Measurements from ENCODE around the gene SLCO4C1.

SLCO4C1 gene

GRCh38 chr5:102262688-102263087, 33.4 kb downstream of the SLCO4C1 start:
- no peak for DNase-seq

DNA sequence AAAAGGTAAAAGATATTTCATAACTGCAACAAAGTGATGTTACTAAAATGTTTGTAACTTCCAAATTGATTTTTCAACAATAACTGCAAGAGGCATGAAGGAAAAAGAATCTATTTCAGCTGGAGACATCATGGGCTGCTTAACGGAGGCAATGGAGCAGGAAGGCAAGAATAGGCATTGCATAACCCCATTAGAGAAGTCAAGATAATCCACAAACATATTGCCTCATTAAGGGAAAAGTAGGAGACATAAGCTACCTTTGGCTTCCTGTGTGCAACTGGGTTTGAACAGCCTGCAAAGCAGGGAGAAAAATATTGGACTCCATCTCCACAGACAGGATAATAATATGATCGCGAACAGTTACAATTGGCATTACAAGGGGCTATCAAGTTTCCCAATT, 46.7 kb downstream of the SLCO4C1 start:
- DNase-seq = no peak

DNA sequence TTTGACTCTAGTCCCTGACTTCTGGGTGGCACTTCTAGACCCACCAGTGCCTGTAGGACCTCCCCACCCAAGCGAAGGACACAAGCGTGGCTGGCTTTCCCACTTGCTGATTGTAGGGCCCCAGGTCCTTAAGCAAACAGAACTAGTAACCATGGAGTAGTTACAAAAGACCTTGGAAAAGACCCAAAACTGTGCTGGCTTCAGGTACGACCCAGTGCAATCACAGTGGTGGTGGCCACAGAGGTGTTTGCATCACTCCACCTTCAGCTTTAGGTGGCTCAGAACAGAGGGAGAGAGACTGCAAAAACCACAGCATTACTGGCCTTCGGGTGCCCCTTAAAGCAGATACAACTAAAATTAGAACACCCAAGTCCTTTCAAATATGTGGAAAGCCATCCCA, 52.9 kb downstream of the SLCO4C1 start:
- no peak for DNase-seq

GRCh38 chr5:102241809-102242421, 54.2 kb downstream of the SLCO4C1 start:
- no peak for DNase-seq

GRCh38 chr5:102231693-102232619, 64.1 kb downstream of the SLCO4C1 start:
- DNase-seq = no peak

- DNase-seq = no peak
Observed at GRCh38 chr5:102229685-102230084, 66.4 kb downstream of the SLCO4C1 start.

DNA sequence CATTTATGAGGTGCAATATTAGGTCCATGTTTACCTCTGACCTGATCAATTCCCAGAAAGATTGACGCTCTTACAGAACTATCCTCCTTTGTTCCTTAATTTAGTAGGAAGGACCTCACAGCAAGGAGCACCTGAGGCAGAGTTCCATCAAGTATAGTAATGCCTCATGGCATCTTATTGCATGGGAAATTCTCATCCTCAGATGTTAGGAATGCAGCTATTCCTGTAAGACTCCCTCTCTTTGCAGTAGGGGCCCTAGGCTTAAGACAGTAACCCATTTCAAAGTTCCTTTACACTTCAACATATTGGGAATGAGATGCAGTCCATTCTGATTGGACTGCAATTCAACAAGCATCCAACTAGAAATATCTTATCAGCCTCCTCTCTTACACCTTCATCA, 69.8 kb downstream of the SLCO4C1 start:
- DNase-seq = no peak

- DNase-seq = no peak
Observed at GRCh38 chr5:102223542-102224477, 72.3 kb downstream of the SLCO4C1 start.

DNA sequence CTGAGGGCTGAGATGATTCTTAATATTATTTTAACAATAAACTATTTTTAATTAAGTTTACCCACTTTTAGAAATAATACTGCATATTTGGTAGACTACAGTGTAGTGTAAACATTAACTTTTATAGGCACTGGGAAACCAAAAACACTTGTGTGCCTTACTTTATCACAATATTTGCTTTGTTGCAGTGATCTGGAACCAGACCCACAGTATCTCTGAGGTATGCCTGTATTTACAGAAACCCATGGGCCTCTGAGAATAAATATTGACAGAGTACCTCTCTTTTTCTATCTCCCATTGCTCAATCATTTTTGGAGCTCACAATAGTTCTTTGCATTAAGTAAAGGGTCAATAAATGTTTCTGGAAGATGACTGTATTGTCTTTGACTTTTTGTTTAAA, 73.3 kb downstream of the SLCO4C1 start:
- peak; percentile 38 for DNase-seq

DNA sequence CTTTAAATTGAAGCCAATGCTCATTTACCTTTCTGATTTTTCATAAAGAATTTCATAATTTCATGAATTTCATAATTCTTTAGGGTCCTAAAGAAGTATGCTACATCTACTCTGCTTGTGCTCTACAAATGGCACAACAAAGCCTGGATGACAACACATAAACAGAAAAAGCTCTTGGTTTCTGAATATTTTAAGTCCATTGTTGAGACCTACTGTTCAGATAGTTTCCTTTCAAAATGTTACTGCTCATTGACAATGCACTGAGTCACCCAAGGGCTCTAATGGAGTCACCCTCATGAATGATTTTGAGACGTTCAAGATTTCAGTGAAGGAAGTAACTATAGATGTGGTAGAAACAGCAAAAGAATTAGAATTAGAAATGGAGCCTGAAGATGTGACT, 74.1 kb downstream of the SLCO4C1 start:
- no peak for DNase-seq

DNA sequence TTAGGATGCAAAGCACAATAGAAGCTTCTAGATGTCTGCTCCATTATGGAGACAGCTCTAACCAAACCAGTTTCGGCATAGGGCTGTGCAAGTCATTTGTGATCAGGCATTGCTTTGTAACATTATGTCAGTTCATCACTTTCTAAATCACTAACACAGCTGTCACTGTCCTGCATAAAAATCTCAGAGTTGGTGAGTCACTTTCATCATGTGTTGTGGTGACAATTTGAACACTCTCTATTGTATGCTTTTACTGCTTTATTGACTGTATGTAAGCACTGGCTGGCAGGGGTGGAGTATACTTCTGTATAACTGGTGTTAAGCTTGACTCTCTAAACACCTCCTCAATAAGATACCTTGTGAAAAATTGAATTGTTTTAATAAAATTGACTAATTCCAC, 77.9 kb downstream of the SLCO4C1 start:
- no peak for DNase-seq

DNA sequence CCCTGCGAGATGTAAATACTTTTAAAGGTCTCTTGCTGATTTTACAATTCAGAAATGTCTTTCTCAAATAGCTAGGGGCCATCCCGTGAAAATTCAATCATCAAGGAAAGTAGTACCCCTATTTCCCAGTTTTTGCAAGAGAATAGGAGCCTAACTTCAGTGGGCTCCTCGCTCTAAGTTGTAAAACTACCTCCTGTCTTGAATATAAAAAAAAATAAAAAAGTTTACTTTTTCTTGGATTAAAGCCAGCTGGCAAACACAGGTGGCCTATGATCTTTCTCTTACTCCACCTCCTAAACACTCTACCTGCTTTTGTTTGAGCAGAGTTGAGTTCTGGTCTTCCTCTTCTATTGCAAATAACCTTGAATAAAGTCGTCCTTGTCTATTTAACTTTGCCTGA, 79.4 kb downstream of the SLCO4C1 start:
- no peak for DNase-seq

- DNase-seq = no peak
Observed at GRCh38 chr5:102211165-102211564, 84.9 kb downstream of the SLCO4C1 start.

- DNase-seq = no peak
Observed at GRCh38 chr5:102200861-102201260, 95.2 kb downstream of the SLCO4C1 start.

DNA sequence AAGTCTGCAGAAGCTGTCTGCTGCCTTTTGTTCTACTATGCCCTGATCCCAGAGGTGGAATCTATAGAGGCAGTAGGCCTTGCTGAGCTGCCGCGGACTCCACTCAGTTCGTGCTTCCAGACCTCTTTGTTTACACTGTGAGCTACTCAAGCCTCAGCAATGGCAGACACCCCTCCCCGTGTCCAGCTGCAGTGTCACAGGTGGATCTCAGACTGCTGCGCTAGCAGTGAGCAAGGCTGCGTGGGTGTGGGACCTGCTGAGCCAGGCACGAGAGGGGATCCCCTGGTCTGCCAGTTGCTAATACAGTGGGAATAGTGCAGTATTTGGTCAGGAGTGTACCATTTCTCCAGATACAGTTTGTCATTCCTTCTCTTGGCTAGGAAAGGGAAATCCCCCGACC, 99.6 kb downstream of the SLCO4C1 start:
- DNase-seq = no peak
